GM21526 (cell line): ENCODE results near the gene ZNF469.

Source experiments
- ATAC-seq: cut with Tn5 transposase; IDR thresholded peaks from one replicate; pipeline ENCODE4 v1.9.1; 2021; ENCODE audit warnings: moderate library complexity; ENCODE audit not compliant: unreplicated experiment, low FRiP score

ZNF469 gene

GRCh38 chr16:88421301-88421700, 38.5 kb downstream of the ZNF469 start:
- no peak for ATAC-seq

- ATAC-seq, result no peak
These were observed 39.2 kb downstream of the ZNF469 start for GRCh38 chr16:88421871-88422433.

- no peak for ATAC-seq
These were observed 40.1 kb downstream of the ZNF469 start for GRCh38 chr16:88422733-88423447.

GRCh38 chr16:88423448-88423850, 40.7 kb downstream of the ZNF469 start:
- no peak for ATAC-seq

- no peak for ATAC-seq
These were observed 42.0 kb downstream of the ZNF469 start for GRCh38 chr16:88424587-88425235.

GRCh38 chr16:88426018-88426417, 43.3 kb downstream of the ZNF469 start:
- ATAC-seq, result no peak

- ATAC-seq, result no peak
These were observed 44.6 kb downstream of the ZNF469 start for GRCh38 chr16:88427376-88427775.

GRCh38 chr16:88428156-88428555, 45.4 kb downstream of the ZNF469 start:
- ATAC-seq, result no peak

GRCh38 chr16:88428616-88429386, 46.0 kb downstream of the ZNF469 start:
- no peak for ATAC-seq

- no peak for ATAC-seq
These were observed 46.8 kb downstream of the ZNF469 start for GRCh38 chr16:88429387-88430184.

- ATAC-seq, result no peak
These were observed 47.4 kb downstream of the ZNF469 start for GRCh38 chr16:88430185-88430523.

GRCh38 chr16:88430524-88431446, 48.0 kb downstream of the ZNF469 start:
- ATAC-seq, result no peak

- no peak for ATAC-seq
These were observed 48.9 kb downstream of the ZNF469 start for GRCh38 chr16:88431651-88432050.

- ATAC-seq, result no peak
These were observed 49.4 kb downstream of the ZNF469 start for GRCh38 chr16:88432174-88432573.
